ENCODE data around the gene ULK4.

Gene ULK4

DNA sequence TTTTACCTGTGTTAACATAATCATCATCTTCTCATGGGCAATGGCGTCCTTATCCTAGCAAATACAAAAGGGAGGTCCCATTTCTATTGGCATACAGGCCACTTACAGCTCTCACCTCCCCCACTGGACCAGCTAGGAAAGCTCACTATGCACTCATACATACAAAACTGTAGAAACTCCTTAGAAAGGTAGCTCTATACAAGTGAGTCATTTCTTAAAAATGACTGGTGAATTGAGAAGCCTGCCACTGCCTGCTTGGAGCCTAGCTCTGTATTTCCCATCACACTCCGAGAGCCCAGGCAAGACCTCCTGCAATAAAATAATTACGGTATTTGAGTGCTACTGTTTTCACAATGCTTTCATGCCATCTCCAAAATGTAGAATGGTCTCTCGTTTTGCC, 321.8 kb downstream of the ULK4 start:
- DNase-seq (ENCODE audit: low read depth), result no peak

DNA sequence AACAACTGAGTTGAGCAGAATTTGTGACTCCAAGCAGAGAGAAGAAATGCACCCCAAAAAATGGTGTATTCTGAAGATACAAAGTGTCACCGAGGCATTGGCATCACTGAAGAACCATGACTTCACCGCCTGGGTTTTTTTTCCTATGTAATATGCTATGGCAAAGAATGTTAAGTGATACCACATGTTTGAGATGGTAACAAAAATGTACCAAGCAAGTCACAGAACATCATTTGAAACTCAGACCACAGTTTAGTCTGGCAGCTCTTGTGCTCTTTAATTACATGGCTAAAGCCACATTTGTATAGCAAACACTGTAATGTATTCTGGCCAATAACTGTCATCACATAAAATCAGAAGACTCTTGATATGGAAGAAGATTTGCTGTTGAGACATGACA, 323.5 kb downstream of the ULK4 start:
- no peak for DNase-seq (ENCODE audit: low read depth)

DNA sequence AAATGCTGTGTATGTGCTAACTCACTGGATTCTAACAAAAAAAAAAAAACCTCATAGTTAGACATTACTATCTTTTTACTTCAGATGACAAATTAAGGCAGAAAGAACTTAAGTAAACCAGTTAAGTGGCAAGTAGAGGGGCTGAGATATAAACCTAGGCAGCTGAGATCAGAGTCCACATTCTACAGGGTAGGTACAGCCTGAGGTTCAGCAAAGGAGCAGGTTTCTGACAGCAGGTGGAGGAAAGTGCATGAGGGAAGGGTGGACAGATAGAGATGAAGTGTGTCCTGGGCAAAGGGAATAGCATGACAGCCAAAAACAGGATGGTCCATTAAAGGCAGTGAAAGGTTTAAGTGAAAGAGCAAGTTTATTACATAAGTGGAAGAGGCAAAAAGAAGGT, 329.2 kb downstream of the ULK4 start:
- DNase-seq (ENCODE audit: low read depth), result no peak

DNA sequence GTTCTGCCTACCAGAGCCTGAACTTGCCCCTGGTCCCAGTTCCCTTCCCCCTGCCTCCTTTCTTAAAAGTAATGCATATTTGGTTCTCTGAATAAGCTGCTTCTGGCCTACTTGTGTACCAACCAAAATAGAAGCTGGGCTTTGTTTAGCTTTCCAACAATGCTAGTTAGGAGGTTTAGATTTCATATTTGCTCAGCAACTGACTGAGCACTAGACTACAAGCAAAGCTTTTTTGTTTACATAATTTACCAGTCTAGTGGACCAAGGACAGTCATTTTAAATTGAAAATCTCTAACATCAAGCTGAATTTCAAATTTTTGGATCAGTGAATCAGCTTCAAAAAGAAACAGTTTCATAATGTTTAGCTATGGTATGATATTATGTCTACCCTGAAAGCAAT, 331.2 kb downstream of the ULK4 start:
- DNase-seq (ENCODE audit: low read depth), result no peak

GRCh38 chr3:41629986-41630385, 331.9 kb downstream of the ULK4 start:
- no peak for DNase-seq (ENCODE audit: low read depth)

- DNase-seq (ENCODE audit: low read depth), result no peak
These were observed 332.8 kb downstream of the ULK4 start for GRCh38 chr3:41629072-41629471.

- no peak for DNase-seq (ENCODE audit: low read depth)
These were observed 334.3 kb downstream of the ULK4 start for GRCh38 chr3:41627477-41628087.

GRCh38 chr3:41612853-41613252, 349.1 kb downstream of the ULK4 start:
- DNase-seq (ENCODE audit: low read depth), result no peak

DNA sequence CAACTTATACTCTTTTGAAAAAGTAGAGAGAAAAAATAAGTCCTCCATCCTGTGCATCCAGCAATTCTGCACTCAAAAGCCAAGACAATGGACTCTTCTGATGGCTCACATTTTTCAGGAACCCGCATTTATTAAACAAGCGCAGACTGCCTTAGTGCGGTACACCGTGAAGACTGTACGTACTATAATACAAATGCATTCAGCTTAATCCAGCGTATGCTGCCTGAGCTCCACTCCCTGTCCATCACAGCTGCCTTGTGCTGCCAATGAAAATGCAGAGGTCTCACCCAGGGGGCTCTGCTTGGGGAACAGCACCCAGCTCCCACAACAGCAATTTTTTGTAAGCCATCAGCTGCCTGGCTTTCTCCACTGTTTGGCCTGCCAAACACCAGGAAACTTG, 350.9 kb downstream of the ULK4 start:
- no peak for DNase-seq (ENCODE audit: low read depth)

- DNase-seq (ENCODE audit: low read depth), result no peak
These were observed 353.6 kb downstream of the ULK4 start for GRCh38 chr3:41608347-41608746.

DNA sequence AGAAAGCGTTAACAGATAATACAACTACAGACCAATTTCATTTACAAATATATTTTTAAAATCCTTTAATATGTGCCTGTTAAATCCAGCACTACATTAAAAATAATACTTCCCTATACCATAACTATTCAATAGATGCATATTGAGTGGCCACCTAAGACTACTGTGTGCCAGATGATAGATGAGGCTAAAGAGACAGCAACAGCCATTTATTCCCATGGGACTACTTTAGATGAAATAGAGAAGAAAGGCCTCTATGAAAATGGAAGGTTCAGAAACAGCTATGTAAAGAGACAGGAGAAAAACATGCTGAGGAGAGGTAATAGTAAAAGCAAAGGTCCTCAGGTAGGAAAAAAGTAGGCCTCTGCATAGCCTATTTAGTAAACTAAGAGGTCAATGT, 358.1 kb downstream of the ULK4 start:
- no peak for DNase-seq (ENCODE audit: low read depth)

DNA sequence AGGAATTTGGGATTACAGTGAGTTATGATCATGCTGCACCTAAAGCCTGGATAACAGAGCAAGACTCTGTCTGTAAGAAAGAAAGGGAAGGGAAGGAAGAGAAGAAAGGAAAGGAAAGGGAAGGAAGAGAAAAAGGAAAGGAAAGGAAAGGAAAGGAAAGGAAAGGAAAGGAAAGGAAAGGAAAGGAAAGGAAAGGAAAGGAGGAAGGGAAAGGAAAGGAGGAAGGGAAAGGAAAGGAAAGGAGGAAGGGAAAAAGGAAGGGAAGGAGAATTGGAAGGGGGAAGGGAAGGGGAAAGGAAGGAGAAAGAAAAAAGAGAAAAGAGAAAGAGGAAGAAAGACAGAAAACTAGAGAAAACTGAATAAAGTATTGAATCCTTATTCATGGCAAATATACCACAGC, 359.8 kb downstream of the ULK4 start:
- DNase-seq (ENCODE audit: low read depth), result no peak

GRCh38 chr3:41601404-41601987, 360.4 kb downstream of the ULK4 start:
- no peak for DNase-seq (ENCODE audit: low read depth)

GRCh38 chr3:41600616-41601015, 361.3 kb downstream of the ULK4 start:
- DNase-seq (ENCODE audit: low read depth), result no peak

DNA sequence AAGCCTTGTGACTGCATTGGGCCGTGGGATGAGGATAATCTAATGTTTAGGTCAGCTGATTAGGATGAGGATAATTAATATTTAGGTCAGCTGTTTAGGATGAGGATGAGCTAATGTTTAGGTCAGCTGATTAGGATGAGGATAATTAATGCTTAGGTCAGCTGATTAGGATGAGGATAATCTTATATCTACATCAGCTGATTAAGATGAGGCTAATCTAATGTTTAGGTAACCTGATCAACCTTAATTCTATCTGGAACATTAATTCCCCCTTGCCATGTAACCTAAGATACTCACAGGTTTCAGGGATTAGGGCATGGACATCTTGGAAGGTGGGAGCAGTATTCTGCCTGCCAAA, 362.8 kb downstream of the ULK4 start:
- no peak for DNase-seq (ENCODE audit: low read depth)

- DNase-seq (ENCODE audit: low read depth), result no peak
These were observed 363.3 kb downstream of the ULK4 start for GRCh38 chr3:41598402-41599126.

GRCh38 chr3:41593774-41594173, 368.1 kb downstream of the ULK4 start:
- DNase-seq (ENCODE audit: low read depth), result no peak

- DNase-seq (ENCODE audit: low read depth), result no peak
These were observed 369.0 kb downstream of the ULK4 start for GRCh38 chr3:41592753-41593510.

- DNase-seq (ENCODE audit: low read depth), result no peak
These were observed 378.9 kb downstream of the ULK4 start for GRCh38 chr3:41583014-41583413.

- no peak for DNase-seq (ENCODE audit: low read depth)
These were observed 380.2 kb downstream of the ULK4 start for GRCh38 chr3:41581700-41582099.

GRCh38 chr3:41580274-41580959, 381.5 kb downstream of the ULK4 start:
- no peak for DNase-seq (ENCODE audit: low read depth)

DNA sequence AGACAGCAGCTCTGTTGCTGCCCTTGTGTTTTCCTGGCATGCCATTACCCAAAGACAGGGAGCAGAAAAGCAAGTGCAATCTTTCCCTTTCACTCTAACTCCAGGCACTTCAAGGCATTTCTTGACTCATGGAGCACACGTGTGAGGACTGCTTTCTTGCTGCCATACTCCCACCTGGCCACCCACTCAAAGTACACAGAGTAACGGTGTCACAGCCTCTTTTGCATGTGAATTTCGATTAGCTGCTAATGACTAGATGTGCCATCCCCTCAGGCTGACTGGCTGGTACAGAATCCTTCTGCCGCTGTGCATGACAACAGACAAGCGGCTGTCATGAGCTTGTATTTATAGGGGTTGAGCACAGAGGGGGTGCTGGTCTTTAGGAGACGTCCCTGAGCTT, 382.0 kb downstream of the ULK4 start:
- DNase-seq (ENCODE audit: low read depth), result no peak
